ENCODE data around the gene MVB12B.

Gene MVB12B

DNA sequence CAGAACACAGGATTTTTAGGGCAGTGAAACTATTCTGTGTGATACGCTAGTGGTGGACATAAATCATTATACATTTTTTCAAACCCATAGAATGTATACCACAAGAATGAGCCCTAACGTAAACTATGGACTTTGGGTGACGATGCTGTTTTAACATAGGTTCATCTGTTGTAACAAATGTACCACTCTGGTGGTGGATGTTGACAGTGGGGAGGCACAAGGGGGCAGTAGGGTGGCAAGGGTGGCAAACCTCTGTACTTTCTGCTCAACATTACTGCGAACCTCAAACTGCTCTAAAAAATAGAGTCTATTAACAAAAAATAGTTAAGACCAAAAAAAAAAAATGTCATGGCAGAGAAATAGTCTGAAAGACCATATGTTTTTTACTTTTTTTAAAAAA, 9.1 kb upstream of the MVB12B start:
- TF ChIP-seq, protein P1, sequence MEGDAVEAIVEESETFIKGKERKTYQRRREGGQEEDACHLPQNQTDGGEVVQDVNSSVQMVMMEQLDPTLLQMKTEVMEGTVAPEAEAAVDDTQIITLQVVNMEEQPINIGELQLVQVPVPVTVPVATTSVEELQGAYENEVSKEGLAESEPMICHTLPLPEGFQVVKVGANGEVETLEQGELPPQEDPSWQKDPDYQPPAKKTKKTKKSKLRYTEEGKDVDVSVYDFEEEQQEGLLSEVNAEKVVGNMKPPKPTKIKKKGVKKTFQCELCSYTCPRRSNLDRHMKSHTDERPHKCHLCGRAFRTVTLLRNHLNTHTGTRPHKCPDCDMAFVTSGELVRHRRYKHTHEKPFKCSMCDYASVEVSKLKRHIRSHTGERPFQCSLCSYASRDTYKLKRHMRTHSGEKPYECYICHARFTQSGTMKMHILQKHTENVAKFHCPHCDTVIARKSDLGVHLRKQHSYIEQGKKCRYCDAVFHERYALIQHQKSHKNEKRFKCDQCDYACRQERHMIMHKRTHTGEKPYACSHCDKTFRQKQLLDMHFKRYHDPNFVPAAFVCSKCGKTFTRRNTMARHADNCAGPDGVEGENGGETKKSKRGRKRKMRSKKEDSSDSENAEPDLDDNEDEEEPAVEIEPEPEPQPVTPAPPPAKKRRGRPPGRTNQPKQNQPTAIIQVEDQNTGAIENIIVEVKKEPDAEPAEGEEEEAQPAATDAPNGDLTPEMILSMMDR (conservative IDR thresholded peaks at IDR 0.05): no peak

DNA sequence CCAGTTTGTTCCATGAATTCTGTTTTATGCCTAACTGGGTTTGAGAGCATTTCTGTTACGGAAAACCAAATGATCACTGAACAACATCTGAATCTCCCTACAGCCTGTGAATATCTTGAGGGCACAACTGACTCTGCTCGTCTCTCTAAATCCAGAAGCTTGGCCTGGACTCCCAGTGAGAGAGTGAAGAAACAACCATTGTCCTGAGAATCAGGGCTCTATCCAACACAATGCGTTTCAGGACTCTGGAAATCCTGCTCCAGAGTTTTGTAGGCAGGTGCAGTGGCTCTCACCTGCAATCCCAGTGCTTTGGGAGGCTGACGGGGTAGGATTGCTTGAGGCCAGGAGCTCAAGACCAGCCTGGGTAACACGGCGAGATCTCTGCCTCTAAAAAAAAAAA, 7.8 kb upstream of the MVB12B start:
- no peak overlapping the region for H3K27ac ChIP-seq
- TF ChIP-seq, protein P1 (conservative IDR thresholded peaks at IDR 0.05): no peak

More for the DNA sequence above, 9.1 kb upstream of the MVB12B start:
- H3K27ac ChIP-seq: no peak overlapping the region

DNA sequence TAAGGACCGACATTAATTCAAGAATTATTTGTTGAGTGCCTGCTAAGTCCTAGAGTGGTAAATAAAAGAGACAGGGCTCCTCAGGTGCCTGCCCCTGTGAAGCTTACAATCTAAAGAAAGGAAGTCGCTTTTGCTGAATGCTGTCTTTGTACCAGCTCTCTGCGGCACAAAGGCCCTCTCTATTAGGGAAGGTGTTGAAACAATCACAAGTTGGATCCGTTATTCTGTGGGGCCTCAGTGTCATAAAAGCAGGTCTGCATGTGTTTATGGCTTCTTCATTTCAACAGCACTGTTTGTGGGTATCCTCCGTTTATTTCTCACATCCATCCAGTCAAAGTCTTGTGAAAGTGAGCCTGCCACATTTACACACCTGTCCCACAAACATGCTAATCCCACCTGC, 7.0 kb upstream of the MVB12B start:
- H3K27ac ChIP-seq: no peak overlapping the region
- TF ChIP-seq, protein P1 (conservative IDR thresholded peaks at IDR 0.05): no peak

DNA sequence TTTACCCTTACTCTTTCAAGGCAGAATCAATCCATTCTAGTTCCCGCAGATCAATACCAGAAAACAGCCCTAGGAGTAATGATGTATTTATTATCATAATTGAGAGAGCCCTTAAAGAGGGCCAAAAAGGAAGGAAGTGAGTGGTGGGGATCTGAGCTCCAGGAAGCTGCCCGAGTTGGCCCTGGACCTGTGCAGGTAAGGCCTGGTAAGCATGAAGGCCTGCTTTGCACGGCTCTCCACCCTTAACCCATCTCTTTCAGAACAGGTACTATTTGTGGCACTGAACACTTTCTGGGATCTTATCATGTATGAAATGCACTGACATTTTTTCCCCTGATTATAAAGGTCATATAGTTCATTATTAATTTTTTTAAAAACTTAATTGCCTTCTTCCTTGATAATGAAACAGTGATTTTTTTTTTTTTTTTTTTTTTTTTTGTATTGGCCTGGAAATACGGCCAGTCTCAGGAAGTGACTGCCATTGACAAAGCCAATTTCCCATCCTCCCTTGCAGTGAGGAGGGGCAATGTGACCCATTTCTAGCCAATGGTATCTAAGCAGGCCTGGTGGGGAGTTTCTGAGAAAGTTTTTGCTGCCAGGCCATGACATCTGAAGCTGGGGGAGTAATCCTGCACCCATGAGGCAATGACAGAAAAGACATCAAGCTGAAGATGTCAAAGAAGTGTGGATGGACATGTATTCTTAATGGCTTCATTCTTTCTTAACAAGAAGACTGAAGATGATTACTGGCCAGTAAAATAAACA, 6.3 kb upstream of the MVB12B start:
- TF ChIP-seq, protein P1 (conservative IDR thresholded peaks at IDR 0.05): no peak
- H3K27ac ChIP-seq: no peak overlapping the region

DNA sequence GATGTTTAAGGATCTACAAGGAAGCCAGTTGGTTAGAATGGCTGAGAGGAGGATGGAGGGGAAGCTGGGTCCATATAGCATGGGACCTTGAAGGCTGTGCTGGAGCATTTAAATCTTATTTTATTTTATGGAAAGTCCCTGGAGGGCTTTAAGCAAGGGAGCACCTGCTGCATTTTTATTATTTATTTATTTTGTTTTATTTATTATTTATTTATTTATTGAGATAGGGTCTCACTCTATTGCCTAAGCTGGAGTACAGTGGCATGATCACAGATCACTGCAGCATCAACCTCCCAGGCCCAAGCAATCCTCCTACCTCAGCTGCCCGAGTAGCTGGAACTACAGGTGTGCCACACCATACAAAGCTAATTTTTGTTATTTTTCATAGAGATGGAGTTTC, 4.9 kb upstream of the MVB12B start:
- H3K27ac ChIP-seq: no peak overlapping the region
- TF ChIP-seq, protein P1 (conservative IDR thresholded peaks at IDR 0.05): no peak

DNA sequence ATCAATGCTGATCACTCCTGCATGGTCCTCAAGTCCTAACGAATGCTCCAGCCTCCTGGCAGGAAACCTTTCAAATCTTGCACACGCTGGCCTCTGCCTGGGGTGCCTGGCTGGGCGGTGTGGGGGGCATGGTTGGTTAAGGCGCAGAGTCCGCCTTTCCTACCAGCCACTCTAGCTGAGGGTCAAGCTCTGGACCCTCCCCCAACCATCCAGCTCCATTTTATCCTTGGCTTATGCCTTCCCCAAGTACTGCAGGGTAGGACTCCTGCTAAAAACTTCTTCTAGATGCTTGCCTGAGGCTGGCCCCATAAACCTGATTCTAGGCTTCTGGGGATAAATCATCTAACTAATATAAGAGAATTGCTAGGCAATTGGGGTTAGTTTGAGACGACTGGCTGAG, 808 bp upstream of the MVB12B start:
- peak overlapping the region; percentile 84 for H3K27ac ChIP-seq
- TF ChIP-seq, protein P1 (conservative IDR thresholded peaks at IDR 0.05): no peak

DNA sequence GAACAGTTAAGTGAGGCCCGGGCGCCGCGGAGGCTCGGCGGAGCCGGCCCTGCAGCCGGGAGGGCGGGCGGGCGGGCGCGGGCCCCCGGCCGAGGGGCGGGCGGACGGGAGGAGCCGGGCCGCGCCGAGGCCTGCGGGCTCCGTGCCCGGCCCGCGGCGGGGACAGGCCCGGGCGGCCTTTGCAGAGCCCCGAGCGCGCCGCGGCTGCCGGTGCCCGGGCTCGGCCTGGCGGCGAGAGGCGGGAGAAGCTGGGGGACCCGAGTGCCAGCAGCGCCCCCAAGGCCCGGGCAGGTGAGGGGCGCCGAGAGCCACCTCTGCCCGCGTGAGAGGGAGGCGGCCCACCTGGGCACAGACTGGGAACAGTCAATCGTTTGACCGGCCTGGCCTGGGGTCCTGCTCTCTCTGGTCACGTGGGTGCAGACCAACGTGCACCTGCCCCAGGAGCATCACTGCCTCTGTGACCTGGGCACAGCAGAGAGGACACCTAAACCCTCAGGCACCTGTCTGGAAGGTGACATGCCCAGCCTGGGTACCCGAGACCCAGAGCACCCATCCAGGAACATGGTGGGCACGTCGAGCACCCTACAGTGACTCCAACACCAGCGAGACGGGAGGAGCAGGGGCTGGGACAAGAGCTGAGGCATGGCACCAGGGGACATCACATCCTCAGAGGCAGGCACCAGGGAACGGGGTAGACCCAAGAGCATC, 531 bp downstream of the MVB12B start:
- H3K27ac ChIP-seq: peak overlapping the region; percentile 84
- TF ChIP-seq, protein P1 (conservative IDR thresholded peaks at IDR 0.05): 0 out of 2 replicates have a peak, but pooled peaks have one; percentile 2
